HG03439 (cell line): ENCODE data around the gene MYMX.
A peak's percentile ranks its signal among the peaks of the same experiment; 100 is the strongest.

Experiments
- ATAC-seq: cut with Tn5 transposase; IDR thresholded peaks from one replicate; pipeline ENCODE4 v1.9.1; 2021; ENCODE audit warnings: mild to moderate bottlenecking, moderate library complexity; ENCODE audit not compliant: unreplicated experiment

MYMX gene

DNA sequence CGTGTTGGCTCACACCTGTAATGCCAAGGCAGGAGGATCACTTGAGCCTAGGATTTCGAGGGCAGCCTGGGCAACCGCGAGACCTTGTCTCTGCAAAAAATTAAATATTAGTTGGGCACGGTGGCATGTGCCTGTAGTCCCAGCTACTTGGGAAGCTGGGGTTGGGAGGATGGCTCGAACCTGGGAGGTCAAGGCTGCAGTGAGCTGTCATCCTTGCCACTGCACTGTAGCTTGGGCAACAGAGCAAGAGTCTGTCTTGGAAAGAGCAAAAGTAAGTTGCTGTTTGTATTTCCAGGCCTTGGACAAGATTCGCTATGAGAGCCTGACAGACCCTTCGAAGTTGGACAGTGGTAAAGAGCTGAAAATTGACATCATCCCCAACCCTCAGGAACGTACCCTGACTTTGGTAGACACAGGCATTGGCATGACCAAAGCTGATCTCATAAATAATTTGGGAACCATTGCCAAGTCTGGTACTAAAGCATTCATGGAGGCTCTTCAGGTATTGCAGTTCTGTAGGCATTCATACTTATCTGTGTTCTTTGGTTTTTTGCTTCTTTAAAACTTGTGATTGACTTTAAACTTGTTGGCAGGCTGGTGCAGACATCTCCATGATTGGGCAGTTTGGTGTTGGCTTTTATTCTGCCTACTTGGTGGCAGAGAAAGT is 32.5 kb downstream of the MYMX start:
- ATAC-seq: no peak

DNA sequence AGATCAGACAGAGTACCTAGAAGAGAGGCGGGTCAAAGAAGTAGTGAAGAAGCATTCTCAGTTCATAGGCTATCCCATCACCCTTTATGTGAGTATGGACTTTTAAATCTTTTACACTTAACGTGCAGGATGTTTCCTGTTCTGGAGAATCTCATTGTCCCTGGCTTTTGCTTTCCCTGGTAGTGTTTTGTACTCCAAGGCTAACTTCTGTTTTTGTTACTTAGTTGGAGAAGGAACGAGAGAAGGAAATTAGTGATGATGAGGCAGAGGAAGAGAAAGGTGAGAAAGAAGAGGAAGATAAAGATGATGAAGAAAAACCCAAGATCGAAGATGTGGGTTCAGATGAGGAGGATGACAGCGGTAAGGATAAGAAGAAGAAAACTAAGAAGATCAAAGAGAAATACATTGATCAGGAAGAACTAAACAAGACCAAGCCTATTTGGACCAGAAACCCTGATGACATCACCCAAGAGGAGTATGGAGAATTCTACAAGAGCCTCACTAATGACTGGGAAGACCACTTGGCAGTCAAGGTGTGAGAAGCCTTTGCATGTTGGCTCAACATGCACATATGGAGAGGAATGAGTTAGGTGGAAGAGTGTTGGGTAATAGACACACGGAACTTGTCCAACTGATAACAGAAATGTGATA is 33.5 kb downstream of the MYMX start:
- ATAC-seq: no peak

DNA sequence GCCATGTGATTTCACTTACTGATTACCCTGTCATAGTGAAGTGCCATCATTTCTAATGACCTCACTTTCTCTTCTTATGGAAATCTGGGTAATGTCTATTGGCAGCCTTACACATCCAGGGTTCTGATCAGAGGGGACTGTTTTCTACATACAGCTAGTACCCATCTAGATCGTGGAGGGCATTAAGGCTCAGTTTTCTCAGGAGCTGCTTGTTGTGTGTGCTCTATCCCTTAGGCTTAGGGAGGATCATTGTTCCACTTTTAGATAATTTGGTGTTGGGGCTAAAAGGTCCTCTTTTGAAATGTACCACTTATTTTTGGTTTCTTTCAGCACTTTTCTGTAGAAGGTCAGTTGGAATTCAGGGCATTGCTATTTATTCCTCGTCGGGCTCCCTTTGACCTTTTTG is 34.0 kb downstream of the MYMX start:
- ATAC-seq: no peak

DNA sequence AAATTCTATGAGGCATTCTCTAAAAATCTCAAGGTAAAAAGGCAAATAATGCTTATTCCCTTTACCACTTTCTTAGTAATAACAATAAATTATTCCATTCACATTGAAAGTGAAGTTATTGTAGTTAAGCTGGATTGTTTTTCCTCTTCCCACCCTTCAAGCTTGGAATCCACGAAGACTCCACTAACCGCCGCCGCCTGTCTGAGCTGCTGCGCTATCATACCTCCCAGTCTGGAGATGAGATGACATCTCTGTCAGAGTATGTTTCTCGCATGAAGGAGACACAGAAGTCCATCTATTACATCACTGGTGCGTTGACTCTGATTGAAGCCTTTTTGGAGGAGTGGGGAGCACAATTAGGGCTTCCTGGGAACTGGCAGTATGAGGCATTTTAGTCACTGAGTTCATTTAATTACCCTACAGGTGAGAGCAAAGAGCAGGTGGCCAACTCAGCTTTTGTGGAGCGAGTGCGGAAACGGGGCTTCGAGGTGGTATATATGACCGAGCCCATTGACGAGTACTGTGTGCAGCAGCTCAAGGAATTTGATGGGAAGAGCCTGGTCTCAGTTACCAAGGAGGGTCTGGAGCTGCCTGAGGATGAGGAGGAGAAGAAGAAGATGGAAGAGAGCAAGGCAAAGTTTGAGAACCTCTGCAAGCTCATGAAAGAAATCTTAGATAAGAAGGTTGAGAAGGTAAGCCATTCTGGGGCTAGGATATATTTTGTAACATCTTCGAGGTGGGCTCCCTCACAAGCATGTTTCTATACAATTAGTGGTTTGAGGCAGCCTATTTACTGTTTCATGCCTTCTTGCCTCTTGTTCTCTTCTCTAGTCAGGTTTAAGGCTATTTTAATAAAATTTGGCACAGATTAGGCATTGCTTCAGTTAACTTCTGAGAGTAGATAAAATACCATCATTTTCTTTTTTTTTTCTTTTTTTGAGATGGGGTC is 35.1 kb downstream of the MYMX start:
- no peak for ATAC-seq

DNA sequence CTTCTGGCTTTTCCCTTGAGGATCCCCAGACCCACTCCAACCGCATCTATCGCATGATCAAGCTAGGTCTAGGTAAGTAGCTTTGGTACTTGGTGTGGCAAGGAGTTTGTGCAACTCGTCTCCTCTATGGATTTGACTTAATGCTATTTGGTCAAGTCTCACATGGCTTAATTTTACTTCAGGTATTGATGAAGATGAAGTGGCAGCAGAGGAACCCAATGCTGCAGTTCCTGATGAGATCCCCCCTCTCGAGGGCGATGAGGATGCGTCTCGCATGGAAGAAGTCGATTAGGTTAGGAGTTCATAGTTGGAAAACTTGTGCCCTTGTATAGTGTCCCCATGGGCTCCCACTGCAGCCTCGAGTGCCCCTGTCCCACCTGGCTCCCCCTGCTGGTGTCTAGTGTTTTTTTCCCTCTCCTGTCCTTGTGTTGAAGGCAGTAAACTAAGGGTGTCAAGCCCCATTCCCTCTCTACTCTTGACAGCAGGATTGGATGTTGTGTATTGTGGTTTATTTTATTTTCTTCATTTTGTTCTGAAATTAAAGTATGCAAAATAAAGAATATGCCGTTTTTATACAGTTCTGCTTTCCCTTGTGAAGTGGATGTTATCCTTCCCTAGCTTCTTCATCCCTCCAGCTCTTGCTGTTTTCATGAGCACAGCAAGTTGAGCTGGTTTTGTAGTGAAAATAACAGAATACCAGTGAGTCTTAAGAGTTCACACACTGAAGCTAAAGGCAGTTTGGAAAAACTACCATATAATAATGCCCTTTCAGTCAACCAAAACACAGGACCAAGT is 36.8 kb downstream of the MYMX start:
- no peak for ATAC-seq

DNA sequence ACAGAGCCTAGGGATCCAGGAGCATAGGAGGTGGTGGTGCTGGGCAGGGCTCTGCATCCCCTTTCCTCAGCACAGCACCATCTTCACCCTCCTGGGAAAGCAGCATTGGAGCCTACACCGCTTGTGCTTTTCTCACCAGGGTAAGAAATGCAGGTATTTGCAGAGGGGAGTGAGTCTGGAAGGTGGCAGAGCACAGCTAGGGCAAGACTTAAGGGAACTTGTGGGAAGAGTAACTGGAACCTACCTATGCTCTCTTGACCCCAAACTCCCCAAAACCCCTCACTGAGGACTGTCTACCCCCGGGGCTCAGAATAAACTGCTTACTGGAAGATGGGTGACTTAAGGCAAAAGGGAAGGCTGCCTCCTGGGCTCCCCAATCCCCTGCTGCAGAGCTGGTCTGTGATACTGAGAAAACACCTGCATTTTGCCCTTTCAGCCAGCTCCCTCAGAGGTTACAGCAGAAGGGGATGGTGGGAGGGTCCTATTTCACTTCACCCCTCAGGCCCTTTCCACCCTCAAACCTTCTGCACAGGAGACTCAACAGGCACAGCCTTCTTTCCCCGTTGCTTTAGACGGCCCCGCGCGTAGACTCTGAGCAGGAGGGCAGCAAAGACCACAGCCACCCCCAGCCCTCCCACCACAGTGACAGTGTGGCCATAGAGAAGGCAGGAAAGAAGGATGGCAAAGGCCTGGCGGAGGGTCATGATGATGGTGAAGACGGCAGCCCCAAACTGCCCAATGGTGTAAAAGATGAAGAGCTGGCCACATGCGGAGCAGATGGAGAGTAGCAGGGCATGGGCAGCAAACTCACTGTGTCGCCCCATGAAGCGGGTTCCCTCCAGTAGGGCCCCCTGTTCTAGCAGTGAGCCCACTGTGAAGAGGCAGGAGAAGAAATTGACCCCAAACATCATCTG is 37.7 kb downstream of the MYMX start:
- ATAC-seq: no peak

DNA sequence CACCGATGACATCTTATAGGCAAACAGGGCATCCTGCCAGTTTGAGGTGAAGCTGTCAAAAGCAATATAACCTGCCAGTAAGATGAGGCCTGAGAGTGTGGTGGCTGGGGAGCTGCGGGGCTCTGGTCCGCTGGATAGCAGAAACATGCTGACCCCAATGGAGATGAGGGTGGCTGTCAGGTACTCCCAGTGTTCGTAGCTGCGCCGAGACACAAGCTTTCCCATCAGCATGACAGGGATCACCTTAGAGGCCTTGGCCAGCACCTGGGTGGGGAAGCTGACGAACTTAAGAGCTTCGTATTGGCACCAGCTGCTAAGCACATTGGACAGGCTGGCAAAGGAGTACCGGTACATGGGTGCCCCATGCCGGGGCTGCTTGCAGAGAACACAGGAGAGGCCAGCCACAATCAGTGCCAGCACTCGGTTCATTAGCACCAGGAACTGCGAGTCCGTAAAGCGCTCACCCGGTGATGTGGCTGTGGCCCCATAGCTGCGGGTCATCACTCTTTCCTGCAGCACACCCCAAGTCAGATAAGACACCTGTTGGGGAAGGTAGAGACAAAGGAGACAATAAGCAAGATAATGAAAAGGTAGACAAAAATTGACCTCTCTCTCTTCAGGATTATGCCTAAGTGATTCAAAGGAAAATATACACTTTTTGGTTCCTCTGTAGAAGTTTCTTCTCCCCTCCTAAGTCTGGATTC is 38.5 kb downstream of the MYMX start:
- ATAC-seq: no peak

DNA sequence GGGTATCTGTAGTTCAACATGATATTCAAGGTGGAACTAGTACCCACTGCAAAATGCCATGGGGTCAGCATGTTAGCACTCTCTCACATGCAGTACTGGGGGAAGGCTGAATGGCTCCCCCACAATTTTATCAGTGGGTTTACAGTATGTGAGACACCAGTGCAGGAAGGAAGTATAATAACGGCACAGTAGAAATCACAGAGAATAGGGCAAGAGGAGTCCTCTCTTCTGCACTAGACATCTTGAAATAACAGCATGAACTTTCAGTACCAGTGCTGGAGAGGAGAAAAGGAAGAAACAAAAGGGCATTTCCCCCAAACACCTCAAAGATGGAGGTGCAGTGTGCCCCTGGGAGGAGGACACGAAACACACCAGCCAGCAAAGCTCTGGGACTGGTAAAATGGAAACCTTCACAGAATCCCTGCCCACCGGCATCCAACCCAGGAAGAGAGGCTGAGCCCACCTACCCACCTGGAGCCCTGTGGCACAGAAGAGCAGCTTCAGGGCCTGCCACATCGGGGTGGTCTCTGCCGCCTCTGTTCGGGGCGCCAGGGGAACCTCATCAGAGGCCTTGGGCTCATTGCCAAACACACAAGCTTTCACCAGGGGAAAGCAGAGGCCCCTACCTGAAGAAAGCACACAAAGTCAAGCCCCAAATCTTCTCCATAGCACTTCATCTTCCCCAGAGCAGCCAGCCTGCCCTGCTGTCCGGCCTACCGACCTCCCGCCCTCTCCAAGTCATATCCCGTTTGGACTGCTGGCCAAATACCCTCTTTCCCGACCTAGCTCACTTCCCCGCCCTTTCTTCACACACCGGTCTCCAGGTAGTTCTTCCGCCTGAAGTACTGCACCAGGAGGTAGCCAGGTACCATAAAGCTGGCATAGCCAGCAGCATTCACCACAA is 39.4 kb downstream of the MYMX start:
- ATAC-seq: no peak

DNA sequence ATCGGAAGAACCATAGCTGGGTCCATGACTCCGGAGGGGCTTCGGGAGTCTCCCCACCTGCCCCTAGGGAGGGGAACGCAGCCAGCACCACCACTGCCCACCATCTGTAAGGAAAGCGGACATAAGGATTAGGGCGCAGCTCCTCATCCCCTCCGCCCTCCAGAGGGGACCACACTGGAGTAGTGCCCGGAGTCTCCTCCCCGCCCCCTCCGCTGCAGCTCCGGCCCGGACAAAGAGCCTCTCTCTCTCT is 40.0 kb downstream of the MYMX start:
- ATAC-seq: peak; percentile 15

DNA sequence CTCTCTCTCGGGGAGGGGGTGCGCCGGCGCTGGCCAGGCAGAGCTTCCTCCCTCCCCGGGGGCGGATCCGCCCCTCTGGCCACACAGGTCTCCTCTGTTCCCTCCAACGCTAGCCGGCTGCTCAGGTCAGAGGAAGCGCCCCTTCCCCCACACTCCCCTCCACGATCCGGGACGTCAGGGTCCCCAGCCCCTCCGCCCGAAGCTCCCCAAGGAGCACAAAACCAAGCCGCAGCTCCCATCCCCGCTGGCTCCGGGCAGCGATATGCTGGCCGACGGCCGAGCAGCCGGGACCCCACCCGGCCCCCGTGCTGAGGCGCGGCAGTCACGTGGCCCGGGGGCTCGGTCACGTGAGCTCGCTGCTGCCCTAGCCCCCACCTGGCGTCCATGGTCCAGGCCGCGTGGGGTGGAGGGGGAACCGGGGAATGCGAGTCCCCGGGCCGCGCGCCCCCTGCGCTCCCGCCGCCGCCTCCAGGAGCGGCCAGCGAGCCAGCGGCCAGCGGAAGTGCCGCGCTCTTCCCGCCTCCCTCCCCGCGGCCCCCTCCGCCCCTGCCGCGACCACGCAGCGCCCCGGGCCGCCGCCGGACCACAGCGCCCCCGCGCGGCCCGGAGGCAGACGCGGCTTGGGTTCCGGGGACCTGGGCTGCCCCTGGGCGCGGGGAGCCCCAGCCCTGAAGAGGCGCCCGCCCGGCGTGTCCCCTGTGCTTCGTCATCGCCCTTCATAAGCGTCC is 40.5 kb downstream of the MYMX start, which contains the start of gene SLC35B2:
Gene SLC35B2, minus strand, starts transcription at position 504 of the 728 bp plus-strand sequence. Its CDS starts 118 bp downstream, at position 386.
- ATAC-seq: peak; percentile 42

DNA sequence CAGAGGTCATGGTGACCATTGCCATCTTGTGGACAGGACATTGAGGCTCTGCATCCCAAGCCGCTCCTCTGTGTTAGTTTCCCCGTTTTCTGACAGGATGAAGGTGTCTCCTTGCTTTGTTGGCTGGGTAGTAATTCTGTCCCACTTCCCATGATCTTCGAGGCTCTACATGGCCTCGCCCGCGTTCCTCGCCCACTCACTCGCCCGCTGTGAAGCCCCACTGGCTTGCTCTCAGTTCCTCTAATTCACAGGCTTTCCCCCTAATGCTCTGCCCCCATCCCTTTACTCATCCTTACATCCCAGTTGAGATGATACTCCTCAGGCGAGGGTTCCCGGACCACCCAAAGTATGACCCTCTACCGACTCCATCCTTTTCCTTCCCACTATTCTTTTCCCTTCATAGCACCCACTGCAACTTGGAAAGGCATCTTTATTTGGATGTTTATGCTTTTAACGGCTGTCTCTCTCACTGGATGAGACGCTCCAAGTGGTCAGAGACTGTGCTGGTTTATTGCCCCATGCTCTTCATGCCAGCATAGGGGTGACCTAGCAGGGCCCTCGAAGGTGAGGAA is 41.1 kb downstream of the MYMX start:
- peak; percentile 13 for ATAC-seq

DNA sequence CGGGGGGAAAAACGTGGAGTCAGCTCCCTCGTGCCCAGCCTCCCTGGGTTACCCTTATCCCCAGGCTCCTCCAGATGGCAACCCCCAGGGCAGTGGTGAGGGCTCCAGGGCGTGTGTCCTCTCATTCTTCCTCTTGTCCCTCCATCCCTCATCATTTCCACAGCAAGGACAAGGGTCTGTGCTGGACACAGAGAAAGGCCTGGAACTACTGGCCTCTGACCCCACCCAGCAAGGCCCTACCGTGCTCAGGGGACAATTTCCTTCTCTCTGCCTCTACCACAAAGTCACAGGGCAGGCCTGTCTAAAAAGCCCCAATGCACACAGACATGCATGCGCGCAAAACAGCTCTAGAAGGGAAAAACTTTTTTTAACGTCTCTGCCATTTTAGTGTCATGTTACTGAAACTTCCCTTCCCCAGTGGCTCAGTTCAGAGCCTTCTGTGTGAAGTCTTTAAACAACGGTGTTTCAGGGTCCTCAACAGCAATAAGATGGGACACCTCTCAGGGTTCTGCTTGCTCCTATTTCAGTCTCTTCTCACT is 41.7 kb downstream of the MYMX start:
- no peak for ATAC-seq

DNA sequence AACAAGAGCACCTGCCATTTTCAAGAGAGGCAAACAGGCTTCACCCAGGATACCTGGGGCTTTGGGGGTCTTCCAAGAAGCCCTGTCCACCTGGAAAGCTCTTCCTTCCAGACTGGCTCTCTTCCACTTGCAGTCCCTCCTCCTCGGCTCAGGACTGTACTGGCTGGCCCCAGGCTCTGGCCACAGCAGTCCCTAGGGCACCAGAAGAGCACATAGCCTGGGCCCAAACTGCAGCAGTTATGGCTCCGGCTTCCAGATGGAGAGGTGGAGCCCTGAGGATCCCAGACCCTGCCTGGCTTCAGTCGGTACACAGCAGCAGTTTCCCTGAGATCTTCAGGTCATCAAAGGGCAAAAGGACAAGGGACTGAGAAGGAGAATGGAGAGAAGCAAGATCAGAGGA is 42.2 kb downstream of the MYMX start:
- no peak for ATAC-seq

DNA sequence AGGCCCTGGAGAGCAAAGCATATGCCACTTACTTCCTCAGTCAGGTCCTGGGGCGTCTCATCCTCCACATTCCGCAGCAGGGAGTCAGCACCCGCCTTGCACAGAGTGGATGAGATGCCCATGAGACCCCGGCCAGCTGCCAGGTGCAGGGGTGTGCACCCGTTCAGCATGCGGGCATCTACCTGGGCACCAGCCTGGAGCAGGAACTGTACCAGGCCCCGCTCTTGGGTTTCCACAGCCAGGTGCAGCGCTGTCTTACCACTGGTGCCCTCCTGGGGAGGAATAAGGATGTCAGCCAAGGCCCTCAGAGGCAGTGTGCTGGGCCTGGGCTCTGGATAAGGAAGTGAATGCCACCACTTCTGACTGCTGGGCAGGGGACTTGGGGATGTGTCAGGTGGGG is 43.3 kb downstream of the MYMX start:
- ATAC-seq: no peak

DNA sequence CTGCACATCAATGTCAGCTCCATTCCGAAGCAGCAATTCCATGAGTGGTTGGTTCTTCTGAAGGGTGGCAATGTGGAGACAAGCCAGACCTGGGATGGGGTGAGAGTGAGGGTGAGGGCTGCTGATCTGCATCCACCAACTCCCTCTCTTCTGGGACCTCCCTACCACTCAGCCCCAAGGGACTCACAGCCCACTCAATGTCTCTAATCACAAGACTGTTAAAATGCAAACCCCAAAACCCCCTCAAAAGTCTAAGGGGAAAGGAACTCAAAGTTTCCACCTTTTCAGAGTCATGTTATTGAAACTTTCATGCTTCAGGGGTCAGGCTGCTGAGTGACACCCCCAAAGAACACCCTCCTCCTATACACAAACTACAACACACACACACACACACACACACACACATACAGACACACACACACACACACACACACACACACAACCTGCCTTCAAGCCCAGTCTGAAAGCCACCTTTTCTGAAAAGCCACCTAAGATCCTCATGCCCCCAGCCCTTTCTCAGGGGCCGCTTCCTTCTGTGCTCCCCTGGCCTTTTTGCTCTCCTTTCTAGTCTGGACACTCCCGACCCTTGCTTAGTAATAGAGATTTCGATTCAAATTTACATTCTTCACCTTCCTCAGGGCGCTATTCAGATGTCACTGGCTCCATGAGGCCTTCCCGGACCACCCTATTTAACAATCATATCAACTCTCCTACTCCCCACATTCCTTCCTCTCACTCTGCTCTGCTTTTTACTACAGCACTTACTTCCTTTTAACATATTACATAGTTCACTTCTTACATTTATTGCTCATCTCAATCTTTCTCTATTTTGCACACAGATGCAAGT is 43.9 kb downstream of the MYMX start:
- ATAC-seq: no peak

DNA sequence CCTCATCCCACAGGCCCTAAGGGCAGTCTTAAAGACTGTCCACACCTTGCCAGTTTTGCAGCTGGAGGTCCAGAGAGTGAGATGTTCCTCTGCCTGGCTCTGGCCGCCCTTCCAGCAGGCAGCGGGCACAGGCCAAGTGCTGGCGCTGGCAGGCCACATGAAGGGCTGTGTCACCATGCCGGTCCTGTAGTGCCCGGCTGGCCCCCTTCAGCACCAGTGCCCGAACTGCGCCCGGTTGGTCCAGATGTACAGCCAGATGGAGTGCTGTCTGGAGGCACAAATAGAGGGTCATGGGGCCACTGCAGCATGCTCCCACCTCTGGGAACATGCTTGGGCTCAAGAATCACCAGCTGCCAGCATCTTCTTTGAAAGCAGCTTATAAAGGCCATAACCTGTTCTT is 44.9 kb downstream of the MYMX start:
- ATAC-seq: no peak
